ENCODE measurements around the gene TSPAN10.

DNA sequence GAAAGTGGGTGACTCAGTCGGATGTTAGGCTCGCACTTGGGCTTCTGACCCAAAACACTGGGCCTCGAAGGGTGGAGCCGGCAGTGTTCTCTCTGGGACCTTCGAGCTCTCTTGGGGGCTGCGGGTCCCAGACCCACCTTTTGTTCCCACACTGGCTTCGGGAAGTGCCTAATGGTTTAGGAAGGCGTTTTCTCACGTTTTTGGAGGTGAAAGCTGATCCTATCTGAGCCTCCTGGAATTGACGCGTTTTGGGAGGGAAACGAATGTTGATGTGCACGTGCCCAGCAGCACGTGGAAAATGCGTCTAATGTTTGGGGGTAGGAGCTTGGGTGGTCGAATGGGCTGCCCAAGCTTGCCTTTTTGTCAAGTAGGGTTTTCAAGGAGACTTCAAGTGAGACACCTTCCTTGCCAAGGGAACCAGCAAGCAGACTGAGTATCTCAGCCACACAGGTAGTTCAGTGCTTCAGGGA lies 47.5 kb downstream of the TSPAN10 start:
- TF ChIP-seq, protein P1, sequence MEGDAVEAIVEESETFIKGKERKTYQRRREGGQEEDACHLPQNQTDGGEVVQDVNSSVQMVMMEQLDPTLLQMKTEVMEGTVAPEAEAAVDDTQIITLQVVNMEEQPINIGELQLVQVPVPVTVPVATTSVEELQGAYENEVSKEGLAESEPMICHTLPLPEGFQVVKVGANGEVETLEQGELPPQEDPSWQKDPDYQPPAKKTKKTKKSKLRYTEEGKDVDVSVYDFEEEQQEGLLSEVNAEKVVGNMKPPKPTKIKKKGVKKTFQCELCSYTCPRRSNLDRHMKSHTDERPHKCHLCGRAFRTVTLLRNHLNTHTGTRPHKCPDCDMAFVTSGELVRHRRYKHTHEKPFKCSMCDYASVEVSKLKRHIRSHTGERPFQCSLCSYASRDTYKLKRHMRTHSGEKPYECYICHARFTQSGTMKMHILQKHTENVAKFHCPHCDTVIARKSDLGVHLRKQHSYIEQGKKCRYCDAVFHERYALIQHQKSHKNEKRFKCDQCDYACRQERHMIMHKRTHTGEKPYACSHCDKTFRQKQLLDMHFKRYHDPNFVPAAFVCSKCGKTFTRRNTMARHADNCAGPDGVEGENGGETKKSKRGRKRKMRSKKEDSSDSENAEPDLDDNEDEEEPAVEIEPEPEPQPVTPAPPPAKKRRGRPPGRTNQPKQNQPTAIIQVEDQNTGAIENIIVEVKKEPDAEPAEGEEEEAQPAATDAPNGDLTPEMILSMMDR (IDR thresholded peaks at IDR 0.05), result no peak
- TF ChIP-seq EP300 (IDR thresholded peaks at IDR 0.05), result no peak
- no peak for TF ChIP-seq POLR2A (IDR thresholded peaks at IDR 0.05; ENCODE audit: low read depth)
- TF ChIP-seq POLR2AphosphoS5 (IDR thresholded peaks at IDR 0.05), result no peak
